Stimulated activated naive CD8-positive, alpha-beta T cell treated with anti-CD3 and anti-CD28 coated beads, Interleukin-15, amount 100 ng/mL, for 72 hours (primary cell): Measurements from ENCODE around the gene MAST4.
"Not testable (repeated sequence)": the region's sequence is repeated elsewhere in the genome, so short reads cannot be mapped to it uniquely, and the experiment has no call there.

Experiments
- ATAC-seq: fragments of 150-1000 bp; cut with Tn5 transposase; 2 replicates; pipeline ENCODE4 v1.10.0; 2021; ENCODE audit warnings: mild to moderate bottlenecking, moderate library complexity
- DNase-seq, 2 donors: peaks; one replicate each; pipeline ENCODE4 v3.0.0; 2021 to 2022
- H3K27ac Mint-ChIP-seq, 2 donors: one replicate each; pipeline ENCODE4 v1.8.0; 2022; ENCODE audit warnings: mild to moderate bottlenecking in 2 of 2, mixed read lengths in 2 of 2, moderate library complexity in 2 of 2
- H3K27me3 Mint-ChIP-seq: one replicate; pipeline ENCODE4 v1.8.0; 2022; ENCODE audit warnings: mixed read lengths
- H3K4me1 Mint-ChIP-seq: one replicate; pipeline ENCODE4 v1.8.0; 2022; ENCODE audit warnings: mild to moderate bottlenecking, mixed read lengths
- H3K4me3 Mint-ChIP-seq, 2 donors: one replicate each; pipeline ENCODE4 v1.8.0; 2022; ENCODE audit warnings: mild to moderate bottlenecking in 2 of 2, mixed read lengths in 2 of 2, moderate library complexity in 1 of 2
- H3K9me3 Mint-ChIP-seq, 2 donors: one replicate each; pipeline ENCODE4 v1.8.0; 2022; ENCODE audit warnings: mixed read lengths in 2 of 2

Gene MAST4

GRCh38 chr5:66694036-66694435 lies 97.8 kb downstream of the MAST4 start:
- no peak overlapping the region for H3K4me3 Mint-ChIP-seq

DNA sequence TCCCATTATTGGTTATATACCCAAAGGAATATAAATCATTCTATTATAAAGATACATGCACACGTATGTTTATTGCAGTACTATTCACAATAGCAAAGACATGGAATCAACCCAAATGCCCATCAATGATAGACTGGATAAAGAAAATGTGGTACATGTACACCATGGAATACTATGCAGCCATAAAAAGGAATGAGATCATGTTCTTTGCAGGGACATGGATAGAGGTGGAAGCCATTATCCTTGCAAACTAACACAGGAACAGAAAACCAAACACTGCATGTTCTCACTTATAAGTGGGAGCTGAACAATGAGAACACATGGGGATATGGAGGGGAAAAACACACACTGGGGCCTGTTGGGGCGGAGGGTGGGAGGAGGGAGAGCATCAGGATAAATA lies 99.6 kb downstream of the MAST4 start:
- H3K9me3 Mint-ChIP-seq, ATAC-seq, H3K4me1 Mint-ChIP-seq, H3K27ac Mint-ChIP-seq, H3K4me3 Mint-ChIP-seq, DNase-seq: not testable (repeated sequence)
- peaks cover 28% of the 10 kb centered on the region for H3K27me3 Mint-ChIP-seq

More at GRCh38 chr5:66694036-66694435, 97.8 kb downstream of the MAST4 start:
- H3K27me3 Mint-ChIP-seq = peaks cover 36% of the 10 kb centered on the region
- no peaks in the 10 kb centered on the region for H3K4me1 Mint-ChIP-seq
- no peak for ATAC-seq
- no peaks in the 10 kb centered on the region for H3K9me3 Mint-ChIP-seq
- DNase-seq = no peak
- H3K27ac Mint-ChIP-seq = no peak overlapping the region

GRCh38 chr5:66697796-66698564 lies 101.8 kb downstream of the MAST4 start:
- Mint-ChIP-seq H3K27me3 (peaks cover 28% of the 10 kb centered on the region), H3K9me3 (no peaks in the 10 kb centered on the region), H3K27ac (no peak overlapping the region), H3K4me1 (no peaks in the 10 kb centered on the region), H3K4me3 (no peak overlapping the region)
- ATAC-seq (no peak), DNase-seq (no peak)

DNA sequence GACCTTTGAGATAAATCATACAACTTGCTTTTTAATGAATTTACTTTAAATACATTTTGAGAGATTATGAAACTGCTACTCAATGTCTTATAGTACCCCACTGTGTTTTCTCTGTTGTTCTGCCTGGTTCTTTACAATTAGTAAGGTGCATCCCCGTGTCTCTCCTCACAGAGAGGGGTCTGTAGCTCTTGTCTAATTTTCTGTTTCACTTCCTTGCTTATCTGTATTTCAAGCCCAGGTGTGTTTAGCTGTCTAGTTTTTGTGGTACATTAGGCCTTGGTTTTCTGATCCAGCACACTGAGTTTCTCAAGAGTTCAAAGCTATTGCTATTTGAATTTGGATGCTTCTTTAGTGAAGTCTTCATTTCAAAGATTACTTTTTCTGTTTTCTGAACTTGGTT lies 105.1 kb downstream of the MAST4 start:
- DNase-seq (no peak), ATAC-seq (no peak)
- Mint-ChIP-seq H3K27me3 (peaks cover 12% of the 10 kb centered on the region), H3K27ac (no peak overlapping the region), H3K9me3 (no peaks in the 10 kb centered on the region), H3K4me1 (no peaks in the 10 kb centered on the region), H3K4me3 (no peak overlapping the region)

GRCh38 chr5:66702426-66702825 lies 106.2 kb downstream of the MAST4 start:
- ATAC-seq (no peak), DNase-seq (no peak)
- Mint-ChIP-seq H3K9me3 (peaks cover 3 to 4% of the 10 kb centered on the region in 2 donors), H3K27me3 (peaks cover 12% of the 10 kb centered on the region), H3K4me1 (no peaks in the 10 kb centered on the region), H3K27ac (no peak overlapping the region), H3K4me3 (no peak overlapping the region)

DNA sequence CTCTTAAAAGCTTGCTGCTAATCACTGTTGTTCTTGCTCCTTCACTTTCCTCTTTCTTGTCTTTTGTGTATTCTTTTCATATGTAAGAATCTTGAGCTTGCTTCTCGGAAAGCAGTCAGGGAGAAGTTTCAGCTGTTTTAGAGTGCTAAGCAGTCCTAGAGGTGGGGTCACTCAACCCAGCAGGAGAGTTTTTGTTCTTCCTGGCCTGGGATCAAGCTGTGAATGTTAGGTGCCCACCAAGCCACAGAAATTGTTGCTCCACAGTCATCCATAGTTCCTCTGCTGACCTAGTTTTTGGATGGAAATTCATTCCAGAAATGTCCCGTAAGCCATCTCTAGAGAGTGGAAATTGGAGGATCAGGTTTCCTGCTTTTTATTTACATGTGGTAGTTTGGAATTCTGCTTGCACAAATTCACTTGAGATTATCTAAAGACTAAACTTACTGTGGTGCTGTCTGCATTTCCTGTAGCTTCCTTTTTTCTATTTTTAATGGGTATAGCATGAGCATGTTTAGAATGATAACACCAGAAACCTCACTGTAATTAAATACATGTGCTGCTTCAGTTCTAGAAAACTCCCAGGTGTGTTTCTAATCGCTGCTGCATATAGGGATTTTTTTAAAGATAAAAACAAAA lies 108.7 kb downstream of the MAST4 start:
- Mint-ChIP-seq H3K9me3 (peaks cover 5 to 7% of the 10 kb centered on the region in 2 donors), H3K4me3 (no peak overlapping the region), H3K27me3 (no peaks in the 10 kb centered on the region), H3K4me1 (no peaks in the 10 kb centered on the region), H3K27ac (peak overlapping the region in 1 of 2 donors; percentile 5)
- DNase-seq (no peak), ATAC-seq (no peak)

GRCh38 chr5:66708368-66708767 lies 112.2 kb downstream of the MAST4 start:
- ATAC-seq = peak; percentile 49
- Mint-ChIP-seq H3K9me3 (peaks cover 14 to 15% of the 10 kb centered on the region in 2 donors), H3K4me1 (no peaks in the 10 kb centered on the region), H3K27ac (no peak overlapping the region), H3K27me3 (no peaks in the 10 kb centered on the region), H3K4me3 (no peak overlapping the region)
- DNase-seq = no peak

DNA sequence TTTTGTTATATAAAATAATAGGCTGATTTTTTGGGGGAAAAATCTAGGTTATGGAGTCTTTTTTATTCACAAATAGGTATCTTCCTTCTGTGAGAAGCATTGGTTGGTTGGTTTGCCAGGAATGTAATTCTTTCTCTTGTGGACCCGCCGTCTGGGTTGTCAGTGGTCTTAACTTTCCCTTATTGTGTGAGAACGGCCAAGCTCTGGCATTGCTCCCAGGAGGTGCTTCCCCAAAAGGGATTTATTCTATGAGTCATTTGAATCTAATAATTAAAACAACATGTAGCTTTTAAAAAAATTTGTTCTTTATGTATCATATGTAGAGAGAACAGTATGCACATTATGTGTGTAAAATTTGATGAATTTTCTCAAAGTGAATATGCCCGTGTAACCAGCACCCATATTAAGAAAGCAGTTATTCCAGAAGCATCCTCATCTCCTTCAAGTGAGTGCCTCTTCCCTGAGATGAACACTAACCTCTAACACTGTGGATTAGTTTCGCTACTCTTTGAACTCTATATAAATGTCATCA lies 114.4 kb downstream of the MAST4 start:
- no peak overlapping the region for H3K27ac Mint-ChIP-seq
- ATAC-seq (no peak), DNase-seq (no peak)
- no peak overlapping the region for H3K4me3 Mint-ChIP-seq
- H3K9me3 Mint-ChIP-seq = peaks cover 14 to 15% of the 10 kb centered on the region in 2 donors
- no peaks in the 10 kb centered on the region for H3K4me1 Mint-ChIP-seq
- H3K27me3 Mint-ChIP-seq = no peaks in the 10 kb centered on the region

DNA sequence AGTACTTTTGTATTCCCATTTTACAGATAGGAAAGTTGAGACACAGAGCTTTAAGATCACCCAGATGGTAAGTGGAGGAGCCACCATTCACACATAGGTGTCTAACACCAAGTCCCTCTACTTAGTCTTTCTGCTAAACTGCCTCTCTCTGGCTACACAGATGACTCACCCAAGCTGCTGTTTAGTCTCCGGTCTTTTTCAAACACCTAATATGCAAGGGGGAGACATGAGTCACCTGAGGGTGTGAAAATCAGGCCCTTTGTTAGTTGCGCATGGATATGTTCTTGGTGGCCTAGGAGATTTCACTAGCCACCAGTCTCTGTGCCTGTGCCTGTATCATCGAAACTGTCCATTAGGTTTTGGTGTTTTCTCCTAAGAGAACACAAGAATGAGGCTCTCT lies 117.8 kb downstream of the MAST4 start:
- peak; percentile 84 for ATAC-seq
- no peak overlapping the region for H3K27ac Mint-ChIP-seq
- H3K4me3 Mint-ChIP-seq = no peak overlapping the region
- DNase-seq = peak in 1 of 2 donors; percentile 16
- peaks cover 6 to 11% of the 10 kb centered on the region in 2 donors for H3K9me3 Mint-ChIP-seq
- H3K27me3 Mint-ChIP-seq = no peaks in the 10 kb centered on the region
- no peaks in the 10 kb centered on the region for H3K4me1 Mint-ChIP-seq

- Mint-ChIP-seq H3K27me3 (peaks cover 20% of the 10 kb centered on the region), H3K9me3 (peaks cover 4 to 6% of the 10 kb centered on the region in 2 donors), H3K27ac (no peak overlapping the region), H3K4me1 (no peaks in the 10 kb centered on the region), H3K4me3 (no peak overlapping the region)
- DNase-seq = no peak
- no peak for ATAC-seq
Measured at GRCh38 chr5:66717455-66718373, 121.5 kb downstream of the MAST4 start.

DNA sequence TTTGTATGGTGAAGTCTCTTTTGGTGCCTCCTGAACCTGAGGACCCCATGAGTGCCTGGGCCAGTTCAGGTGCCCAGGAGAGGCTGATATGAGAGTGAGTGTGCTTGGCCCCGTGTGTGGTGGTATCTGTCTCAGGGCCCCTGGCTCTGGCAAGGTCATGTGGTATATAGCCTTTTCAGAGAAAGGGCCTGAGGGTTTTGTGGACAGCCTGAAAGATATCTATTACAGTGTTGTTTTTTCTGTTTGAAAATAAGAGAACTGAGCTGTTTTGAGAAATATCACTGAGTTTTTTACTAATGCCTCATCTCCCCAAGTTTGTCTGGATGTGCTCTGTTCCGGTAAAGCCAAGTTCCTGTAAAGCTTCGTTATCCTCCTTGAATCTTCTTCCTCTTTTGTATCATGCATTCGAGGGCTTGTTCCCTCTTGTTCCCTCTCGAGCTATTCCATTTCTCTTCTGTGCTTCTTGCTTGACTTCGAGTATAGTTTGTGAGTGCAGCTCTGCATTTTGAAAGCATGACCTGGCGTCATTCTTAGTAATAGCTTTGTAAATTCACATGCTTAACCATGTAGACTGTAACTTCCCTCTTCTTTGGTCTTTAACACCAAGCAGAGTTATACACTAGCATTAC lies 122.3 kb downstream of the MAST4 start:
- ATAC-seq (no peak), DNase-seq (no peak)
- Mint-ChIP-seq H3K9me3 (no peaks in the 10 kb centered on the region), H3K4me1 (no peaks in the 10 kb centered on the region), H3K4me3 (no peak overlapping the region), H3K27me3 (peaks cover 22% of the 10 kb centered on the region), H3K27ac (no peak overlapping the region)

- no peak overlapping the region for H3K4me3 Mint-ChIP-seq
- ATAC-seq (no peak), DNase-seq (no peak)
- H3K27me3 Mint-ChIP-seq = peaks cover 22% of the 10 kb centered on the region
- H3K27ac Mint-ChIP-seq = no peak overlapping the region
- H3K4me1 Mint-ChIP-seq = no peaks in the 10 kb centered on the region
- H3K9me3 Mint-ChIP-seq = no peaks in the 10 kb centered on the region
Measured at GRCh38 chr5:66720780-66721179, 124.6 kb downstream of the MAST4 start.

DNA sequence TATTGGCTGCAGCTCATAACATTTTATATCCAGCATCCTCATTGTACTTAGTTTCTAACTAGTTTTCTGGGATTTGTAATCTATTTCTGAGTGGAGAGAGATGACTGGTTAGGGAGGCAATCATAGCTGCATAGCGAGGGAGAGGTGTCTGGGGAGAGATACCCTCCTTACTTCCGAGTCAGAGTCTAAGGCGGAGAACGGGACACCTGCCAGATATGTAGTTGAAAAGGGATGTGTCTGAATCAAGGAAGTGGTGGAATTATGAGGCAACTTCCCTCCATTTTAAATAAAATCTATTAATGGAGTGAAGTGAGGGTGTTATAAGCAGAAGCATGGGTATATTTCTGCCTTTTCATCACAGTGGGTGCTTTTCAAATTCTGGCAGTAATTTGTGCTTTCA lies 126.5 kb downstream of the MAST4 start:
- DNase-seq (no peak), ATAC-seq (no peak)
- Mint-ChIP-seq H3K27me3 (peaks cover 22% of the 10 kb centered on the region), H3K27ac (no peak overlapping the region), H3K9me3 (no peaks in the 10 kb centered on the region), H3K4me1 (no peaks in the 10 kb centered on the region), H3K4me3 (no peak overlapping the region)

GRCh38 chr5:66724349-66725139 lies 128.4 kb downstream of the MAST4 start:
- H3K27me3 Mint-ChIP-seq = peaks cover 22% of the 10 kb centered on the region
- ATAC-seq = no peak
- H3K4me1 Mint-ChIP-seq = no peaks in the 10 kb centered on the region
- no peak overlapping the region for H3K27ac Mint-ChIP-seq
- H3K9me3 Mint-ChIP-seq = no peaks in the 10 kb centered on the region
- no peak for DNase-seq
- H3K4me3 Mint-ChIP-seq = no peak overlapping the region
